Measurements from ENCODE around the gene NEK10. TPM values are rescaled to one million over a fixed set of nuclear protein-coding genes. Genes with fewer than 3 reads are reported as not detected.

Gene NEK10
- total and polyA plus RNA-seq, 2 of the 13 experiments (the other 11 are each of a cell fraction or from before 2014, with no cell fraction given) = 2.8 to 14.2 TPM

- H3K27ac ChIP-seq (ENCODE audit: extremely low read length, insufficient read depth, low read length) = no peak overlapping the region
- CTCF ChIA-PET (ENCODE audit: low intra/inter-chr PET ratio, low total read pairs) = no interaction called here
- no peak for TF ChIP-seq MAFK (conservative IDR thresholded peaks at IDR 0.05 in 1 of 2, IDR thresholded peaks at IDR 0.05 in 1 of 2; ENCODE audit: low read length in 2 of 2)
- no peak for TF ChIP-seq ERF (CRISPR knock-in tag; IDR thresholded peaks at IDR 0.05)
- no peak for TF ChIP-seq TBP (CRISPR knock-in tag; IDR thresholded peaks at IDR 0.05)
- TF ChIP-seq PHF21A (CRISPR knock-in tag; IDR thresholded peaks at IDR 0.05) = no peak
- no peak for TF ChIP-seq PAX8 (CRISPR knock-in tag; IDR thresholded peaks at IDR 0.05; ENCODE audit: borderline replicate concordance)
- TF ChIP-seq MIER3 (CRISPR knock-in tag; IDR thresholded peaks at IDR 0.05; ENCODE audit: borderline replicate concordance) = no peak
- TF ChIP-seq, protein P1, sequence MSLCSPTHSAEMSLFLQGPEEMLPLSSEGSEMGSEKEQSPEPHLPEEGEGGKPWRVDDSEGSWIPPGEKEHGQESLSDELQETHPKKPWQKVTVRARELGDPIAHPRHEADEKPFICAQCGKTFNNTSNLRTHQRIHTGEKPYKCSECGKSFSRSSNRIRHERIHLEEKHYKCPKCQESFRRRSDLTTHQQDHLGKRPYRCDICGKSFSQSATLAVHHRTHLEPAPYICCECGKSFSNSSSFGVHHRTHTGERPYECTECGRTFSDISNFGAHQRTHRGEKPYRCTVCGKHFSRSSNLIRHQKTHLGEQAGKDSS (CRISPR knock-in tag; IDR thresholded peaks at IDR 0.05; ENCODE audit: borderline replicate concordance, low read depth) = no peak
- TF ChIP-seq, protein P2, sequence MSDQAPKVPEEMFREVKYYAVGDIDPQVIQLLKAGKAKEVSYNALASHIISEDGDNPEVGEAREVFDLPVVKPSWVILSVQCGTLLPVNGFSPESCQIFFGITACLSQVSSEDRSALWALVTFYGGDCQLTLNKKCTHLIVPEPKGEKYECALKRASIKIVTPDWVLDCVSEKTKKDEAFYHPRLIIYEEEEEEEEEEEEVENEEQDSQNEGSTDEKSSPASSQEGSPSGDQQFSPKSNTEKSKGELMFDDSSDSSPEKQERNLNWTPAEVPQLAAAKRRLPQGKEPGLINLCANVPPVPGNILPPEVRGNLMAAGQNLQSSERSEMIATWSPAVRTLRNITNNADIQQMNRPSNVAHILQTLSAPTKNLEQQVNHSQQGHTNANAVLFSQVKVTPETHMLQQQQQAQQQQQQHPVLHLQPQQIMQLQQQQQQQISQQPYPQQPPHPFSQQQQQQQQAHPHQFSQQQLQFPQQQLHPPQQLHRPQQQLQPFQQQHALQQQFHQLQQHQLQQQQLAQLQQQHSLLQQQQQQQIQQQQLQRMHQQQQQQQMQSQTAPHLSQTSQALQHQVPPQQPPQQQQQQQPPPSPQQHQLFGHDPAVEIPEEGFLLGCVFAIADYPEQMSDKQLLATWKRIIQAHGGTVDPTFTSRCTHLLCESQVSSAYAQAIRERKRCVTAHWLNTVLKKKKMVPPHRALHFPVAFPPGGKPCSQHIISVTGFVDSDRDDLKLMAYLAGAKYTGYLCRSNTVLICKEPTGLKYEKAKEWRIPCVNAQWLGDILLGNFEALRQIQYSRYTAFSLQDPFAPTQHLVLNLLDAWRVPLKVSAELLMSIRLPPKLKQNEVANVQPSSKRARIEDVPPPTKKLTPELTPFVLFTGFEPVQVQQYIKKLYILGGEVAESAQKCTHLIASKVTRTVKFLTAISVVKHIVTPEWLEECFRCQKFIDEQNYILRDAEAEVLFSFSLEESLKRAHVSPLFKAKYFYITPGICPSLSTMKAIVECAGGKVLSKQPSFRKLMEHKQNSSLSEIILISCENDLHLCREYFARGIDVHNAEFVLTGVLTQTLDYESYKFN (CRISPR knock-in tag; conservative IDR thresholded peaks at IDR 0.05) = no peak
- TF ChIP-seq ZBTB34 (CRISPR knock-in tag; IDR thresholded peaks at IDR 0.05) = no peak
- TF ChIP-seq ZNF383 (CRISPR knock-in tag; IDR thresholded peaks at IDR 0.05; ENCODE audit: borderline replicate concordance) = no peak
- TF ChIP-seq THAP9 (CRISPR knock-in tag; IDR thresholded peaks at IDR 0.05; ENCODE audit: borderline replicate concordance) = no peak
- TF ChIP-seq ZNF367 (CRISPR knock-in tag; IDR thresholded peaks at IDR 0.05; ENCODE audit: borderline replicate concordance) = no peak
- no peak for TF ChIP-seq ZNF550 (CRISPR knock-in tag; IDR thresholded peaks at IDR 0.05; ENCODE audit: borderline replicate concordance)
- TF ChIP-seq ASH2L (IDR thresholded peaks at IDR 0.05; ENCODE audit: insufficient read length, low read depth, low read length) = no peak
- no peak for TF ChIP-seq SRF (IDR thresholded peaks at IDR 0.05; ENCODE audit: low read depth, low read length)
- no peak overlapping the region for H3K4me2 ChIP-seq (ENCODE audit: low read depth, low read length)
- no peaks in the 10 kb centered on the region for H3K79me2 ChIP-seq (ENCODE audit: insufficient read depth, low read length)
- WGBS (ENCODE audit: low lambda C conversion rate) = 34% methylated on average over 6 of the region's 6 CpGs
- H2AFZ ChIP-seq (ENCODE audit: low read length) = no peak overlapping the region
- no peaks in the 10 kb centered on the region for H3K9me3 ChIP-seq (ENCODE audit: low read length)
- H3K27me3 ChIP-seq (ENCODE audit: control insufficient read depth in 1 of 2, insufficient read depth in 2 of 2, low read length in 2 of 2) = 0 out of 5 replicates have a peak, but pooled peaks cover 0 to 4% of the 10 kb centered on the region in 2 experiments
- BruUV-seq (replicated peaks) = no TSS peak
- DNase-seq (ENCODE audit: low spot score) = no peak
- in situ Hi-C loops (cut with HindIII; ENCODE audit: extremely low pct_ligation_motif_present, low pct_unique_long_range_greater_than_20kb) = no loop called here
- no peaks in the 10 kb centered on the region for H3K36me3 ChIP-seq (replicated peaks in 1 of 2; ENCODE audit: control insufficient read depth in 1 of 2, insufficient read depth in 2 of 2, low read length in 2 of 2)
- H4K20me1 ChIP-seq (ENCODE audit: insufficient read depth, low read length) = no peaks in the 10 kb centered on the region
- no peak overlapping the region for H3K9ac ChIP-seq (ENCODE audit: insufficient read depth, low read depth, low read length)
- POLR2A ChIA-PET = no interaction called here
- no peak for FAIRE-seq
- no peaks in the 10 kb centered on the region for H3K4me1 ChIP-seq (ENCODE audit: insufficient read depth, low read length)
- intact Hi-C loops (cut with micrococcal nuclease; ENCODE audit: unreplicated experiment) = no loop called here
- ATAC-seq = no peak
- H3K4me3 ChIP-seq (replicated peaks in 1 of 3; ENCODE audit: insufficient read depth in 1 of 3, low read depth in 2 of 3, low read length in 3 of 3) = no peak overlapping the region
Observed at GRCh38 chr3:27090275-27091041, 278.7 kb downstream of the NEK10 start.

Data from HepG2 (cell line).